Measurements from ENCODE around the gene TMEM134. TPM values are rescaled to one million over a fixed set of nuclear protein-coding genes. Genes with fewer than 3 reads are reported as not detected.

TMEM134 gene
- total and polyA plus RNA-seq, 2 experiments from 2014 or later = 13.4 to 103 TPM

GRCh38 chr11:67510023-67510345, 40.9 kb upstream of the TMEM134 start:
- no peaks in the 10 kb centered on the region for H3K36me3 ChIP-seq (ENCODE audit: low read depth)
- H2AFZ ChIP-seq = no peak overlapping the region
- no peaks in the 10 kb centered on the region for H3K9me3 ChIP-seq (ENCODE audit: low read depth)
- DNase-seq = no peak
- H3K4me1 ChIP-seq (ENCODE audit: insufficient read depth) = peaks cover 13% of the 10 kb centered on the region
- no peaks in the 10 kb centered on the region for H3K9me2 ChIP-seq (ENCODE audit: insufficient read depth)
- peaks cover 12% of the 10 kb centered on the region; the same call in 1 of the 2 replicates for H3K79me2 ChIP-seq (ENCODE audit: insufficient read depth)
- no peak overlapping the region for H3K27ac ChIP-seq
- in situ Hi-C loops (cut with MboI) = no loop called here
- H3F3A ChIP-seq (ENCODE audit: insufficient read depth) = peaks cover 14% of the 10 kb centered on the region; the same call in 1 of the 2 replicates
- H3K4me3 ChIP-seq = no peak overlapping the region
- TF ChIP-seq EZH2phosphoT487 (IDR thresholded peaks at IDR 0.05; ENCODE audit: insufficient read depth, low read depth) (no peak), EZH2 (IDR thresholded peaks at IDR 0.05; ENCODE audit: insufficient read depth, poor library complexity, severe bottlenecking) (no peak)
- peaks cover 23% of the 10 kb centered on the region; the same call in 1 of the 2 replicates for H3K27me3 ChIP-seq (replicated peaks; ENCODE audit: insufficient read depth)
- H3K4me2 ChIP-seq (ENCODE audit: unreplicated experiment) = no peak overlapping the region
- no peak overlapping the region for H3K9ac ChIP-seq
- no peaks in the 10 kb centered on the region for H4K20me1 ChIP-seq (ENCODE audit: insufficient read depth)
- 52 to 56% methylated on average over 3 of the region's 3 CpGs for WGBS, 2 experiments (ENCODE audit: low coverage in 1 of 2, low lambda C conversion rate in 2 of 2, missing lambda C conversion rate in 2 of 2)

GRCh38 chr11:67508486-67509121, 39.6 kb upstream of the TMEM134 start:
- Histone ChIP-seq H3K9me3 (ENCODE audit: low read depth) (no peaks in the 10 kb centered on the region), H4K20me1 (ENCODE audit: insufficient read depth) (no peaks in the 10 kb centered on the region), H3K27ac (peak overlapping the region; percentile 92), H3K4me2 (ENCODE audit: unreplicated experiment) (peak overlapping the region; percentile 97), H3K4me3 (peak overlapping the region; percentile 79), H2AFZ (peak overlapping the region; percentile 93), H3K9ac (peak overlapping the region; percentile 90), H3F3A (ENCODE audit: insufficient read depth) (peaks cover 14% of the 10 kb centered on the region; the same call in 1 of the 2 replicates), H3K27me3 (replicated peaks; ENCODE audit: insufficient read depth) (peaks cover 10% of the 10 kb centered on the region; the same call in 1 of the 2 replicates), H3K79me2 (ENCODE audit: insufficient read depth) (peaks cover 12% of the 10 kb centered on the region; the same call in 1 of the 2 replicates), H3K9me2 (ENCODE audit: insufficient read depth) (no peaks in the 10 kb centered on the region), H3K4me1 (ENCODE audit: insufficient read depth) (peaks cover 13% of the 10 kb centered on the region), H3K36me3 (ENCODE audit: low read depth) (no peaks in the 10 kb centered on the region)
- TF ChIP-seq EZH2phosphoT487 (IDR thresholded peaks at IDR 0.05; ENCODE audit: insufficient read depth, low read depth) (no peak), EZH2 (IDR thresholded peaks at IDR 0.05; ENCODE audit: insufficient read depth, poor library complexity, severe bottlenecking) (no peak)
- in situ Hi-C loops (cut with MboI) = no loop called here
- DNase-seq = peak; percentile 100
- WGBS, 2 experiments (ENCODE audit: low coverage in 1 of 2, low lambda C conversion rate in 2 of 2, missing lambda C conversion rate in 2 of 2) = 0 to 3% methylated on average over 47 to 57 of the region's 57 CpGs

GRCh38 chr11:67507864-67508485, 38.9 kb upstream of the TMEM134 start, which contains the start of gene CDK2AP2:
CDK2AP2 (minus strand) TSS chr11:67508162; CDS start chr11:67508082, 80 bp downstream.
- in situ Hi-C loops (cut with MboI) = no loop called here
- Histone ChIP-seq H2AFZ (peak within 1 kb of the TSS; percentile 93), H3K27ac (peak within 1 kb of the TSS; percentile 92), H3K4me2 (ENCODE audit: unreplicated experiment) (peak within 1 kb of the TSS; percentile 97), H3K9me3 (ENCODE audit: low read depth) (no peaks in the 10 kb centered on the region), H3K4me1 (ENCODE audit: insufficient read depth) (peaks cover 13% of the 10 kb centered on the region), H3K27me3 (replicated peaks; ENCODE audit: insufficient read depth) (peaks cover 10% of the 10 kb centered on the region; the same call in 1 of the 2 replicates), H3K9me2 (ENCODE audit: insufficient read depth) (no peaks in the 10 kb centered on the region), H3K9ac (peak within 1 kb of the TSS; percentile 90), H3K79me2 (ENCODE audit: insufficient read depth) (peaks cover 12% of the 10 kb centered on the region; the same call in 1 of the 2 replicates), H3K4me3 (peak within 1 kb of the TSS; percentile 79), H3F3A (ENCODE audit: insufficient read depth) (peaks cover 14% of the 10 kb centered on the region; the same call in 1 of the 2 replicates), H4K20me1 (ENCODE audit: insufficient read depth) (no peaks in the 10 kb centered on the region), H3K36me3 (ENCODE audit: low read depth) (no peaks in the 10 kb centered on the region)
- WGBS, 2 experiments (ENCODE audit: low coverage in 1 of 2, low lambda C conversion rate in 2 of 2, missing lambda C conversion rate in 2 of 2) = 1 to 3% methylated on average over 27 to 57 of the region's 57 CpGs
- peak; percentile 99 for DNase-seq
- TF ChIP-seq EZH2phosphoT487 (IDR thresholded peaks at IDR 0.05; ENCODE audit: insufficient read depth, low read depth) = no peak
- TF ChIP-seq EZH2 (IDR thresholded peaks at IDR 0.05; ENCODE audit: insufficient read depth, poor library complexity, severe bottlenecking) = no peak

GRCh38 chr11:67507242-67507863, 38.3 kb upstream of the TMEM134 start:
- H3K4me1 ChIP-seq (ENCODE audit: insufficient read depth) = peaks cover 13% of the 10 kb centered on the region
- peaks cover 14% of the 10 kb centered on the region; the same call in 1 of the 2 replicates for H3F3A ChIP-seq (ENCODE audit: insufficient read depth)
- H3K9ac ChIP-seq = peak overlapping the region; percentile 90
- H3K27ac ChIP-seq = peak overlapping the region; percentile 92
- peak overlapping the region; percentile 71 for H2AFZ ChIP-seq
- 45 to 49% methylated on average over 28 to 33 of the region's 33 CpGs for WGBS, 2 experiments (ENCODE audit: low coverage in 1 of 2, low lambda C conversion rate in 2 of 2, missing lambda C conversion rate in 2 of 2)
- peaks cover 10% of the 10 kb centered on the region; the same call in 1 of the 2 replicates for H3K27me3 ChIP-seq (replicated peaks; ENCODE audit: insufficient read depth)
- H3K4me3 ChIP-seq = peak overlapping the region; percentile 79
- peak; percentile 81 for DNase-seq
- H3K9me2 ChIP-seq (ENCODE audit: insufficient read depth) = no peaks in the 10 kb centered on the region
- no peaks in the 10 kb centered on the region for H3K9me3 ChIP-seq (ENCODE audit: low read depth)
- no peaks in the 10 kb centered on the region for H3K36me3 ChIP-seq (ENCODE audit: low read depth)
- in situ Hi-C loops (cut with MboI) = no loop called here
- H3K79me2 ChIP-seq (ENCODE audit: insufficient read depth) = peaks cover 12% of the 10 kb centered on the region; the same call in 1 of the 2 replicates
- H3K4me2 ChIP-seq (ENCODE audit: unreplicated experiment) = peak overlapping the region; percentile 66
- H4K20me1 ChIP-seq (ENCODE audit: insufficient read depth) = no peaks in the 10 kb centered on the region
- TF ChIP-seq EZH2 (IDR thresholded peaks at IDR 0.05; ENCODE audit: insufficient read depth, poor library complexity, severe bottlenecking) (no peak), EZH2phosphoT487 (IDR thresholded peaks at IDR 0.05; ENCODE audit: insufficient read depth, low read depth) (no peak)

Data from GM23248 (cell line).